Lung (tissue), 12 donors: ENCODE results near the gene FRMPD4. TPM values are rescaled to one million over a fixed set of nuclear protein-coding genes. Genes with fewer than 3 reads are reported as not detected.

ENCODE experiments used
- ATAC-seq: fragments of 200-7000 bp; cut with Tn5 transposase; one replicate; pipeline ENCODE4 v1.9.1; 2020; ENCODE audit warnings: moderate number of reproducible peaks; ENCODE audit not compliant: insufficient read depth, low FRiP score
- DNase-seq, 3 donors: peaks; one replicate each; pipeline ENCODE4 v3.0.0-alpha.2; 2013 to 2017
- H3K27ac ChIP-seq, 2 donors: one replicate each; pipeline ENCODE4 v1.5.1; 2013; ENCODE audit warnings: mild to moderate bottlenecking in 2 of 2, moderate library complexity in 2 of 2, control low read depth in 1 of 2, inconsistent platforms in 1 of 2, low read depth in 1 of 2, low read length in 1 of 2
- H3K27me3 ChIP-seq, 3 donors: one replicate each; pipeline ENCODE4 v1.5.1; 2013; ENCODE audit warnings: low read length in 2 of 3; ENCODE audit not compliant: control insufficient read depth in 3 of 3, insufficient read depth in 3 of 3
- H3K36me3 ChIP-seq, 4 donors: one replicate each; pipeline ENCODE4 v1.5.1; 2013; ENCODE audit warnings: low read length in 4 of 4, mild to moderate bottlenecking in 1 of 4, moderate library complexity in 1 of 4; ENCODE audit not compliant: control insufficient read depth in 4 of 4, insufficient read depth in 4 of 4
- H3K4me1 ChIP-seq, 5 donors: one replicate each; pipeline ENCODE4 v1.5.1; 2013; ENCODE audit warnings: low read length in 5 of 5, mild to moderate bottlenecking in 2 of 5, moderate library complexity in 1 of 5; ENCODE audit not compliant: control insufficient read depth in 5 of 5, insufficient read depth in 5 of 5
- H3K4me3 ChIP-seq: one replicate; pipeline ENCODE4 v1.5.1; 2013; ENCODE audit warnings: mild to moderate bottlenecking, control low read depth, moderate library complexity
- H3K9ac ChIP-seq, 2 donors: one replicate each; pipeline ENCODE4 v1.5.1; 2013; ENCODE audit warnings: low read length in 2 of 2, control low read depth in 1 of 2; ENCODE audit not compliant: insufficient read depth in 1 of 2
- H3K9me3 ChIP-seq, 4 donors: one replicate each; pipeline ENCODE4 v1.5.1; 2013; ENCODE audit warnings: low read length in 3 of 4, mild to moderate bottlenecking in 1 of 4, moderate library complexity in 1 of 4; ENCODE audit not compliant: control insufficient read depth in 4 of 4, insufficient read depth in 3 of 4
- CTCF ChIP-seq: IDR thresholded peaks from 2 replicates; pipeline ENCODE4 v1.5.1; 2012; ENCODE audit warnings: mild to moderate bottlenecking; ENCODE audit errors: control extremely low read depth, extremely low read depth
- WGBS, 2 donors: extraction: QIAGEN DNeasy Blood & Tissue Kit; methylation state at CpG; one replicate each; pipeline ENCODE4 v1.1.7; 2013; 5-methylcytosine and 5-hydroxymethylcytosine counted together
- polyA plus RNA-seq, 2 donors: library from polyadenylated mRNA; stranded (reverse); fragments of 200-250 nt; gene quantifications; one replicate each; pipeline ENCODE4 v1.2.1, GENCODE V29; 2013
- total RNA-seq, 2 donors: library from RNA; depleted of rRNA in 1 of 2; stranded (reverse); fragments of >200 nt in 1 of 2; gene quantifications; one replicate each; pipeline ENCODE4 v1.2.1, GENCODE V29; 2014 to 2021
- donor health status: control.
- donor health status: control.
- donor health status: Bipolar disorder and iron deficiency.
- donor health status: healthy.
- donor health status: DM: yes; HTN: yes; CAD: no.

FRMPD4 gene
- total and polyA plus RNA-seq, 4 donors: 0.01 to 0.43 (median 0.03) TPM

DNA sequence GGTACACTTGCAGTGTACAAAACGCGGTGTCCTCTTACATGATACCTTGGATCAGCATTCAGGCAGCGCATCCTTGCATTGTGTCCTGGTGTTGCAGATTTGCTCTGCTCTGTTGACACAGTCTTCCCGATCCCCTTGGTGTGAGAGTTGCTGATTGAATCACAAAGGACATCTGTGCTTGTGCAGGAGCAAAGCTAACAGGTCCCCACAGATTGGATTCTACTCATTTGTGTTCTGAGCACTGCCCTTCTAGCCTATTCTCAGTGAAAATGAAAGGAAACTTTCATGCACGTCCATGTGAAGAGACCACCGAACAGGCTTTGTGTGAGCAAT lies 171.4 kb downstream of the FRMPD4 start:
- Histone ChIP-seq H3K27ac (no peak overlapping the region), H3K36me3 (no peaks in the 10 kb centered on the region), H3K9ac (no peak overlapping the region), H3K4me3 (no peak overlapping the region), H3K27me3 (peaks cover 7 to 34% (median 13%) of the 10 kb centered on the region in 3 donors), H3K9me3 (no peaks in the 10 kb centered on the region), H3K4me1 (no peaks in the 10 kb centered on the region)
- DNase-seq: no peak
- ATAC-seq: no peak
- 48 to 54% methylated on average over 6 of the region's 6 CpGs for WGBS, 2 donors
- TF ChIP-seq CTCF: no peak

DNA sequence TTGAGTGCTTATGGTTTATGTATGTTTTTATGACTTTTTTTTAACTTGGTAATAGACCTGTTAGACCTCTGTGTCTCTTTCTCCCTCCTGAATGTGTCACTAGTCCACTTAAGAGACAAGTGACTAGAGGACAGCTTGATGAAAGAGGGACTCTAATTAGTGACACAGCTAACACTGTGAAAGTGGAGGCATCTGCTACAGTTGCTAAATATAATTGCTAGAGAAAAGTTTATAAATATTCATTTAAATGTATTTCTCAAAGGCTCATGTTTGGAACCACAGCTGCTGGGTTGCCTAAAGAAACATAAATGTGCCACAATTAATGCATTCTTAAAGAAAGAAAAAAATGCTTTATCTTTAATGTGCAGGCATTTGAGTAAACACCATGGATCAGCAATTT lies 176.4 kb downstream of the FRMPD4 start:
- H3K9me3 ChIP-seq: no peaks in the 10 kb centered on the region
- DNase-seq (no peak), ATAC-seq (no peak)
- H3K9ac ChIP-seq: no peak overlapping the region
- H3K27ac ChIP-seq: no peak overlapping the region
- H3K4me1 ChIP-seq: no peaks in the 10 kb centered on the region
- no peak for TF ChIP-seq CTCF
- peaks cover 7 to 14% (median 7%) of the 10 kb centered on the region in 3 donors for H3K27me3 ChIP-seq
- no peak overlapping the region for H3K4me3 ChIP-seq
- H3K36me3 ChIP-seq: no peaks in the 10 kb centered on the region

GRCh38 chrX:12315526-12315925 lies 177.3 kb downstream of the FRMPD4 start:
- no peak overlapping the region for H3K27ac ChIP-seq
- DNase-seq (no peak), ATAC-seq (no peak)
- no peak overlapping the region for H3K9ac ChIP-seq
- WGBS, 2 donors: 41 to 72% methylated on average over 2 of the region's 2 CpGs
- no peaks in the 10 kb centered on the region for H3K36me3 ChIP-seq
- H3K4me3 ChIP-seq: no peak overlapping the region
- no peak for TF ChIP-seq CTCF
- no peaks in the 10 kb centered on the region for H3K9me3 ChIP-seq
- no peaks in the 10 kb centered on the region for H3K4me1 ChIP-seq
- peaks cover 7 to 12% (median 8%) of the 10 kb centered on the region in 3 donors for H3K27me3 ChIP-seq

GRCh38 chrX:12319003-12319519 lies 180.8 kb downstream of the FRMPD4 start:
- DNase-seq (peak in 1 of 3 donors; percentile 3), ATAC-seq (no peak)
- H3K9me3 ChIP-seq: peaks cover 0 to 4% (median 2%) of the 10 kb centered on the region in 4 donors
- H3K4me3 ChIP-seq: no peak overlapping the region
- H3K27me3 ChIP-seq: peaks cover 0 to 13% (median 7%) of the 10 kb centered on the region in 3 donors
- no peaks in the 10 kb centered on the region for H3K4me1 ChIP-seq
- no peak overlapping the region for H3K27ac ChIP-seq
- H3K36me3 ChIP-seq: no peaks in the 10 kb centered on the region
- WGBS, 2 donors: 54 to 74% methylated on average over 5 of the region's 5 CpGs
- no peak for TF ChIP-seq CTCF
- H3K9ac ChIP-seq: no peak overlapping the region
